Sigmoid colon (tissue), 4 donors: ENCODE data around the gene CTNNAL1.

Experiments used
- EP300 ChIP-seq, 4 donors: sonication (generic); formaldehyde crosslinking; IDR thresholded peaks; one replicate each; pipeline ENCODE4 v1.6.1; 2017; ENCODE audit warnings: antibody characterized with exemption in 4 of 4
- TF ChIP-seq, protein P1 (sequence below), 4 experiments: fragments of 450-650 bp in 3 of 4; fragments of 200-600 bp in 1 of 4; IDR thresholded peaks; one replicate each; pipeline ENCODE4 v1.5.1; 2016 to 2019; ENCODE audit warnings: antibody characterized with exemption in 4 of 4, mild to moderate bottlenecking in 3 of 4, moderate library complexity in 2 of 4

DNA sequence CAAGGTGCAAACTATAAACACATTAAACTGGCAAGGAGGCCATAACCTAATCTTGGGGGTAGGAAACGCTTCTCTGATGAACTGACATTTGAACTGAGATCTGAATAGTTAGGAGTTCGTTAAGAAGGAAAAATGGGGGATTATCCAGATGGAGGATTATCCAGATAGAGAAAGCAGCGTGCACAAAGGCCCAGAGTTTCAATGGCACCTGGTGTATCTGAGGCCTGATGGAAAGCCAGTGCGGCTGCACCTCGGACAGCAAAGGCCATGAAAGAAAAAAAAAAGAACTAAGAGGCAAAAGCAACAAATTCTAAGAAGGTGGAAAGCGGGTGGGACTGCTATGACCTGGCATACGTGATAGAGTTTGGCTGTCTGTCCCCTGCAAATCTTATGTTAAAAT, 13.0 kb upstream of the CTNNAL1 start:
- TF ChIP-seq, protein P1, sequence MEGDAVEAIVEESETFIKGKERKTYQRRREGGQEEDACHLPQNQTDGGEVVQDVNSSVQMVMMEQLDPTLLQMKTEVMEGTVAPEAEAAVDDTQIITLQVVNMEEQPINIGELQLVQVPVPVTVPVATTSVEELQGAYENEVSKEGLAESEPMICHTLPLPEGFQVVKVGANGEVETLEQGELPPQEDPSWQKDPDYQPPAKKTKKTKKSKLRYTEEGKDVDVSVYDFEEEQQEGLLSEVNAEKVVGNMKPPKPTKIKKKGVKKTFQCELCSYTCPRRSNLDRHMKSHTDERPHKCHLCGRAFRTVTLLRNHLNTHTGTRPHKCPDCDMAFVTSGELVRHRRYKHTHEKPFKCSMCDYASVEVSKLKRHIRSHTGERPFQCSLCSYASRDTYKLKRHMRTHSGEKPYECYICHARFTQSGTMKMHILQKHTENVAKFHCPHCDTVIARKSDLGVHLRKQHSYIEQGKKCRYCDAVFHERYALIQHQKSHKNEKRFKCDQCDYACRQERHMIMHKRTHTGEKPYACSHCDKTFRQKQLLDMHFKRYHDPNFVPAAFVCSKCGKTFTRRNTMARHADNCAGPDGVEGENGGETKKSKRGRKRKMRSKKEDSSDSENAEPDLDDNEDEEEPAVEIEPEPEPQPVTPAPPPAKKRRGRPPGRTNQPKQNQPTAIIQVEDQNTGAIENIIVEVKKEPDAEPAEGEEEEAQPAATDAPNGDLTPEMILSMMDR (IDR thresholded peaks at IDR 0.05), result no peak
- no peak for TF ChIP-seq EP300 (IDR thresholded peaks at IDR 0.05)
